ENCODE results near the gene CMPK2.

CMPK2 gene

DNA sequence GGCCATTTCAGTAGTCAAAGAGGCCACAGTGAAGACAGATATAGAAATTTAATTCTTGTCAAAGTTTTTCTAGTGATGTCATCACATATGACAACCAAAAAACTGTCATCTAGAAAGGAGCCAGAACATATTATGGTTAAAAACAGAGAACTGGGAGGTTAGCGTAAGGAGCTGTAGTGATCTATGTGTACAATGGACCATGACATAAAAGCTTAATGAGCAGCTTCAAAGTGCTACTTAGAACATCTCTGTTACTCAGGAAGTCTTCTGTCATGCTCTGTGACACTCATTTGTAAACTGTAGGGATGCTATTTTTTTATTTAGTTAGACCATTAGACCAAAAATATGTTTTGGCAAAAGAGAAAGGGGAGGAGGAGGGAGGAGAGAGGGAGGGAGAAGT is 57.3 kb downstream of the CMPK2 start:
- no peak for FAIRE-seq

GRCh38 chr2:6806604-6807003 is 59.1 kb downstream of the CMPK2 start:
- FAIRE-seq = no peak

DNA sequence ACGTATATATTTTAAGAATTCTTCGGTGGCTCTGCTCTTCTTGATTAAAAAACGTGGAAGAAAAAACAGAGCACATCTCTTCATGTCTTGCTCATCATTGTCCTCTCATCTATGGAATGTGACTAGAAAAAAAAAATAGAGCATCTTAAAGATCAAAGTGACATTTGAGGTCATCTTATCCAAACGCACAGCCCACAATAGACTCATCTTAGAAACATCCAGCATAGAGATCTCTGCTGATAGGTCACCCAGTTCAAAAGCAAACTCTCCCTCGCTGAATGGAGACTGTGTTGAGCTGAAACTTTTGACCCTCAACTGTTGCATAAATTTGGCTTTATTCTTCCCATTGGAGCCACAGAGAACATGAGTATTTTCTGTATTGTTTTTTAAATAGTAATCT is 65.2 kb downstream of the CMPK2 start:
- FAIRE-seq = no peak

Measured in TTC549 (cell line).